NCI-H146 treated with DMSO at 0.1 percent for 48 hours (cell line): ENCODE measurements around the gene BNIP5.

Source experiments
- DNase-seq: peaks from one replicate; lab custom pipeline; 2025; ENCODE audit not compliant: unreplicated experiment; lab: John Stamatoyannopoulos, UW

Gene BNIP5, protein sequence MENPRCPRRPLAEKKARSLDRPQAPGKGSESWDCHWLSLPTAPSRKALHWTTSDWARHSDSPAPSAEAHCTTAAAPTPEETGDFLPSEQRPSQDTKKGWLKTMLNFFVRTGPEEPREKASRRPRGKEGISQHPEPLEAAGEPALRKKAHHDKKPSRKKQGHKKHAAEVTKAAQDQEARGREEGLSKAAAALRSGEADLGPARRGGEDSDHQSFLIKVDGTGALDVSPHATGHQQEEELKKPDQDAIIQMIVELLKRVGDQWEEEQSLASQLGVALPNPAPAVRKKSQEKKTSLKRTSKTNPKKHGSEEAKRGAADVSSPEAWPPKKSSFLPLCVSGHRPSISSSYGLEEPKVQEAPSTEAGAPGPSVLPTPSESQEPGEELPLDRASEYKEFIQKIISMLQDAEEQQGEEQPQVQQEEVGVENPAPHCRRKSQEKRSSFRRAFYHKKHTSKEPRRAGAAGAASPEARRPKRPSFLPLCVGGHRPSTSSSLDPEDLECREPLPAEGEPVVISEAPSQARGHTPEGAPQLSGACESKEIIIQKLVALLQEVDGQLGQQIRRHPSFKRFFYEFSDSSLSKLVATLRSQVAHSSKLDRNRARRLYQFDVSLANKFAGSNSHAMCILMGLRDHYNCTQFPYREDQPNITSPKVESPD

DNA sequence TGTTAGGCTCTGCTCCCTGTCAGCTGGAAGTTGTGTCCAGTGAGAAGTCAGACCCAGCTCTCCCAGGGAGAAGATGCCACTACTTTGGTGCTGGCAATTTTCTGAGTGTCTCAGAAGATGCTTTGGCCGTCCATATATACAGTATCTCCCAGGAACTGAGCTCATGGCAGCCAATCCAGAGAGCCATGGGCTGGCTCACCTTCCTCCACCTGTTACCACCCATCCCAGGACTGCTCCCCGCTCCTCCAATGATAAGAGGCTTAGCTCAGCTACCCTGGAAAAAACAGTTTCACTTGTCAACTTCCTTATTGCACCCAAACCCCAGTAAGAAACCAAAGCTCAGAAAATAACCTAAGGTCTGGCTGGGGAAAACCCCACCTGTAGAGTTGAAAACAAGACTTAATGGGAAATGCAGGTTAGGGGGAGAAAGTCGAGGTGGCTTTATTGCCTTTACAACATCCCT, at the start of gene BNIP5:
Gene BNIP5, minus strand, starts transcription at position 110 of the 463 bp plus-strand sequence. CDS start 6,198 bp downstream, outside the sequence.
- DNase-seq, result no peak

DNA sequence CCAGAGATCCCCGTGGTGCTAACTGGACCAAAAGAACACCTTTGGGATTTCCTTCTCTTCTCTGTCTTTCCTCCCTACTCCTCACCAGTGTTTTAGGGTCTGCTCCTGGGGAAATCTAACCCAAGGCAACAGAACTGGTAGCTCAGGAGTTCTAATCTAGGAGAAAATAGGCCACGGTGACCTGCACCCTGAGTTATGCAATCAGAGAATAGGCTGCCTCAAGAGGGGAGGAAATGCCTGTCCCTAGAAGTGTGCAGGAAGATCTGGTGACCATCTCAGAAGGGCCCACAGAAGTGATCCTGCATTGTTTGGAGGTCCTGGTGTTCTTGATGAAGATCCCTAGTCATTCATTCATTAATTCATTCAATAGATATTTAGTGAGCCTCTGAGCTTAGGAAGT, 47.4 kb upstream of the BNIP5 start:
- DNase-seq, result no peak

DNA sequence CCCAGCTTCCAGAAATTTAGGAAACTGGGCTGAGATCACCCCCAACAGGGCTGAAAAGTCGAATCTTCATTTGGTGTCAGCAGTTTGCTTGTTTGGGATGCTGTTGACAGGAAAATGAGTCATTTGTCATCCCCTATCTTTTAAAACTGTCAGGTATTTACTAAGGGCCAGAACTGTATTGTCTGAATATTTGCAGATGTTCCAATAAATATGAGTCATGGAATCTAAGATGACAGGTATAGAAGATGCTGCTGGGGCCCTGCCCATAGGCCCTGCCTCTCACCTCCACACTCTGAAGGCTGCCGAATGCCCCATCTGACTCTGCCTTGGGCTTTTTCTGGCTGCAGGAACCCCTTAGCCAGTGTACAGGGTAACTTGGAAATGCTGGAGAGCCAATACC, 46.9 kb upstream of the BNIP5 start:
- DNase-seq, result no peak

DNA sequence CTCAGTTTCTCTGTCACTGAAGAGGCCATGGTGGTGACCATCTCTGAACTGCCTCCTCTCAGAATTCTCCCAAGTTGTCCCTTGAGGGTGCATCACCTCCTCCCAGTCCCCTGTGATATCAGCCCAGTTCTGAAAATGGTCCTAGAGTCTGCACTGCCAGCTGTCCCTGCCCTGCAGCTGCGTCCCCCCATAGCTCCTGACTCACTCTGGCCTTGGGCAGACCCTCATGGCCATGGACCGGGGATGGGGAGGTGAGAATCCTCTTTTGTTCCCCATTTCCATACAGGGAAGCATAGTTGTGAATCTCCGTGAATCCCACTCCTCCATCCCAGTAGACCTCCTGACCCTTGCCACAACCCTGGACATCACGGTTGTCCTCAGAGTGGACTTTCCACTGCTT, 46.3 kb upstream of the BNIP5 start:
- DNase-seq, result no peak

DNA sequence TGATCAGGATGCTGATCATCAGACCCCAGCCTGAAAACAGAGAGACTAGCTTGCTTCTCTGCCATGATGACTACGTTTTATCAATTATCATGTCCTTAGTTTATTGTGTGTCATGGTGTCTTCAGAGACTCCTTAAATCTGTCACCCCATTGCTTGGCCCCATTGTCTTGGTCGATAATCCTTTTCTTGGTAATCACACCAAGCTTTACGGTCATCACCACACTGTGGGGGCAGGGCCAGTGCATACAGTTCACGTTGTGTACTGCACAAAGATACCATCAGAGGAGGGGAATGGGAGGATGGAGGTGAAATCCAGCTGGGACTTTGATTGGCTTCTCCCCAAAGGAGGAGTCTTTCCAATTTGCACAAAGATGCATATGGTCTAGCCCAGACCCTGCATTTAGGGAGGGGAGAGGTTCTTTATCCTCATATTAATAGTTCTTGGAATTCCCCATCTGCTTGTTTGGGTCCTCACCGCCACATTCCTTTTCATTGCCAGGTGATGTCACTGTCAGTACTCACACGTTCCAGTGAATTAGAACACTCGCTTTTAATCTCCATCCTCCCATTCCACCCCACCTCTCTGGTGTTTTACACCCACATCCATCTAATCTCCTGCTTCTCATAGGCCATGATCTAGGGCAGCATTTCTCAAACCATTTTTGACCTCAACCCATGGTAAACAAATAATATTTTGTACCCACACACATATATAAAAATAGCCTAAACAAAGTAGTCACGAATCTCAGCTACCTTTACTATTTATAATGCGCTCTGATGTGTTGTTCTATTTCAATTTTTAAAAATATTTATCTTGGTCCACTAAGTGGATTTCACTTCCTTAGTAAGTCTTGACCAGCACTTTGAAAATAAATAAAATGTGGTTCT, 45.1 kb upstream of the BNIP5 start:
- no peak for DNase-seq

DNA sequence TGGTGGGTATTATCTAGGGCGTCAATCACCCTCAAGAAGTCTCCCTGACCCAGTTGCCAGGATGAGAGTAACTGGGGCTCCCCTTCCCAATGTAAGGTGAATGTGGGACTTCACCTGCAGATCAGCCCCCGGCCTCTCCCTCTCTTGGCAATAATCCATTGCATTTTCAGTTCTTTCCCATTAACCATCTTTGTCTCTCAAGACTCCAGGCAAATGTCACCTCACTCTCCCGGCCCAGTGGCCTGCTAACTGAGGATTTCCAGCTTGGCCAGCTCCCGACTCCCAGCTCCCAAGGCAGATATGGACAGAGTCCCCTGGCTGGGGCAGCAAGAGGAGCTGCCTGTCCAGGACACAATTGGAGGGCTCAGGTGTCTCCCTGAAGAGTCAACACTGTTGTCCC, 43.5 kb upstream of the BNIP5 start:
- no peak for DNase-seq

DNA sequence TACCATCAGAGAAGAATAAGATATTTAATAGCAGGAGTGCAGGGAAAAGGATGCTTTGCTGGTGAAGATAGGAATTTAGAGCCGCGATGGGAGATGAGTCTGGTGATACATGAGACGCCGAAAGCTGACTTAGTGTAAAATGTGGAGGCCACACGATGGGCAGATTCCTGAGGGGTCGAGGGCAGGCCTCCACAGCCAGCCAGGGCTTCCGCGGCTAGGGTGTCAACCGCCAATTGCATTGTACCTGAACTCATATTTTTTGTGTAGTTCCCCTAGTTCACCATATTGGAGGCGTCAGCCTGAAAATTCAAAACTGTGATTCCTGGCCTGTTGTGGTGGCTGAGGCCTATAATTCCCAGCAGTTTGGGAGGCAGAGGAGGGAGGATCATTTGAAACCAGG, 42.2 kb upstream of the BNIP5 start:
- DNase-seq, result no peak

DNA sequence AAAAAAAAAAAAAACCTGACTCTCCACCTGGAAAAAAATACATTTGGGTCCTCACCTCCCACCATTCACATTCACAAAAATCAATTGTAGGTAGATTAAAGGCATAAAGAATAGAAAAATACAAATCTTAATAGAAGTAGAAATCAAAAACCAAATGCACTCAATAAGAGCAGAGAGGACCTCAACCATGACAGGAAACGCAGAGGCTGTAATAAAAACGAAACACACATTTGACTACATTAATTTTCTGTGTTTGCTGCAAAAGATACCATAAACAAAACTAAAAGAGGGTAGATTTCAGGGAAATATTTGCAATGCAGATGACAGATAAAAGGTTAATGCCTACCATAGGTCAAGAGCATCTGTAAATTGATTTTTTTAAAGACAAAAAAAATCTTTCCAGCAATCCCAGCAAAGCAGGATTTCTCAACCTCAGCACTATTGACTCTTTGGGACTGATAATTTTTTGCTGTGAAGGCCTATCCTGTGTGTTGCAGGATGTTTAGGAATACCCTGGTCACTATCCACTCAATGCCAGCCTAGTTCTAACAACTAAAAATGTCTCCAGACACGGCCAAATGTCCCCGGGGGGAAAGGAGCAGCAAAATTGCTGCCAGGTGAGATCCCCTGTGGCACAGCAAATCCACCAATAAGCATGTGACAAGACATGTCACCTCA, 41.7 kb upstream of the BNIP5 start:
- no peak for DNase-seq

DNA sequence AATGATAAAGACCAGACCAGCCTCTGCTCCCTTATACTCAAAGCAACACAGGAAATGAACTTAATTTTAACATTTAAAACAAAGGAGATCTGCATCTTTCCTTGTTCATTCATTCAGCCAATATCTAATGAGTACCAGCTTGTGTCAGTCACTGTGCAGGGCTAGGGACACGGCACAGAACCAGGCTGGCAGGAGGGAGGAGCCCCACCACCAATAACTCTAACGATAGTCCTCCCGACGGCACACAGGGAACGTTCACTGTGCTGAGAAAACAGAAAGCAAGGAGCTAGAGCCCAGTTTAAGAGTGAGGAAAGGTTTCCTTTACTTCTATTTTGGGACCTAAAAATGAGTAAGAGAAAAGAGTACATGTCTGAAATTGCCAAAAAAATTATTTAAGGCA, 40.9 kb upstream of the BNIP5 start:
- DNase-seq, result no peak

DNA sequence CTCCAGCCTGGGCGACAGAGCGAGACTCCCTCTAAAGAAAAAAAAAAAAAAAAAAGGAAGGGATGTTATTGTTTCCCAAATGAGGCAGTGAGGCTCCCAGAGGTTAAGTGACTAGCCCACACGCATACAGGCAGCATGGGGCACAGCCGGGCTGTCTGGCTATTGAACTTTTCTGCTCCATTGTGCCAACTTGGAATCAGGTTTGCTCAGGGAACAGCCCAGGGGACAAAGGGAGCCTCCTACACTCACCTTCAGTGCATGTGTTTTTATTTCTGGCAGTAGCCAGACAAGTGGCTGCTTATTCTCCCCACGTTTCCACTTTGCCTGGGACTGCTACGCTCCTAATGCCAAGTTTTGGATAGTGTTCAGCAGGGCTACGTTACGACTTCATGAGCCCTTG, 40.1 kb upstream of the BNIP5 start:
- no peak for DNase-seq

DNA sequence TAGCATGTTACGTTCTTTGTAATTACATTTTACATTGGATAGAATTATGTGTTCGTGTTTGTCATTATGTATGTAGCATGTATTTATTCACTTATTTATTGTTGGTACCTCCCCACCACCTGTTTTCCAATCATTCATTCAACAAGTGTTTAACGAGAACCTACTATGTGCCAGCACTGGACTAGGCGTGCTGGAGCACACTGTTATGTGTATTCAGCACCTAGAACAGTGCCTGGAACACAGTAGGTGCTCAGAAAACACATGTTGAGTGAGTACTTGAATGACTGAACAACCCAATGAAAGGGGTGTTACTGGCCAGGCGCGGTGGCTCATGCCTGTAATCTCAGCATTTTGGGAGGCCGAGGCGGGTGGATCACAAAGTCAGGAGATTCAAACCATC, 39.5 kb upstream of the BNIP5 start:
- no peak for DNase-seq

DNA sequence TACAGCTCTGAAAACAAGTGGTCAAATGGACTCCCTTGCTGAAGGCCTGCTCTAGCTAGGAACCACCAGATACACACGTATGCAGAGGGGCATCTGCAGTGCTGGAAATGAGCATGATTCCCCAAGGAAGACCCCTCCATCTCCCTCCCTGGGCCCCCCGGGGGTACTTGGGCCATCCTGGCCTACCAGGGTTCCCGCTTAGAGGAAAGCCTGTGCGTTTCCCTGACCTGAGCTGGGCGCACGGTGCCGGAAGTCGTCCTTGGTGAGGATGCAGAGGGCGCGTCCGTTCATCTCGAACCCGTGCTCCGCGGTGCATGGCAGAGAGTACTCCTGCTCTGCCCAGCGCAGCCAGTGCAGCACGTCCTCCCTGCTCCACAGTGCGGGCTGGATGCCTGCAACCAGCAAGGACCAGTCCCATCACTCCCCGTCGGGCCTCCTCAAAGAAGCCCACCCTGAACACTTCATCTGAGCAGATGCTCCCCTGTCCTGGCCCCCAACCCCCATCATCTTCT, 39.0 kb upstream of the BNIP5 start:
- no peak for DNase-seq

DNA sequence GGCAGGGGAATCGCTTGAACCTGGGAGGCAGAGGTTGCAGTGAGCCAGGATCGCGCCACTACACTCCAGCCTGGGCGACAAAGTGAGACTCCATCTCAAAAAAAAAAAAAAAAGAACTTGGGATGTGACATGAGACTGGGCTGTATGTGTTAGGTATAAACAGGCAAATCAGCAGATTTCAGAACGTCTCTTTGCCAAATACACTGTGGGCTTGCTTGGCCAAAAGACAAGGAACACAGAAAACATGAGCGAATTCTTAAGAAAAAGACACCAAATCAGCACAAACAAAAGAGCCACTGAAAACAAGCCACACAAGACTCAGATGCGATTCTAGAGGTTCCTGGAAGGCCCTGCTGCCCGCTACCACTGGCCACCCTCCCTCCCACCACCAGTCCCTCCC, 38.3 kb upstream of the BNIP5 start:
- DNase-seq, result no peak

DNA sequence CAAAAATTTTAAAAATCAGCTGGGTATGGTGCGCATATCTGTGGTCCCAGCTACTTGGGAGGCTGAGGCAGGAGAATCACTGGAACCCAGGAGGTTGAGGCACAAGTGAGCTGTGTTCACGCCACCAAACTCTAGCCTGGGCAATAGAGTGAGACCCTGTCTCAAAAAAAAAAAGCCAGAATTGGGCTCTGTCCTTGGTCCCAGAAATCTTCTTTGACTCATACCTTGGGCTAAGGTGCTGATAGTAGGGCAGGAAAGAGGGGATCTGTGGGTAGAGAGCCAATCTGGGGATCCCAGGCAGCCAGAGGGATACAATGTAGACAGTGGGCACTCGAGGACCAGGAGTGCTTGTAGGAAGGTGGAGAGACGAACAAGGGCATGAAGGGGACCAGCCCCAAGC, 37.5 kb upstream of the BNIP5 start:
- no peak for DNase-seq

DNA sequence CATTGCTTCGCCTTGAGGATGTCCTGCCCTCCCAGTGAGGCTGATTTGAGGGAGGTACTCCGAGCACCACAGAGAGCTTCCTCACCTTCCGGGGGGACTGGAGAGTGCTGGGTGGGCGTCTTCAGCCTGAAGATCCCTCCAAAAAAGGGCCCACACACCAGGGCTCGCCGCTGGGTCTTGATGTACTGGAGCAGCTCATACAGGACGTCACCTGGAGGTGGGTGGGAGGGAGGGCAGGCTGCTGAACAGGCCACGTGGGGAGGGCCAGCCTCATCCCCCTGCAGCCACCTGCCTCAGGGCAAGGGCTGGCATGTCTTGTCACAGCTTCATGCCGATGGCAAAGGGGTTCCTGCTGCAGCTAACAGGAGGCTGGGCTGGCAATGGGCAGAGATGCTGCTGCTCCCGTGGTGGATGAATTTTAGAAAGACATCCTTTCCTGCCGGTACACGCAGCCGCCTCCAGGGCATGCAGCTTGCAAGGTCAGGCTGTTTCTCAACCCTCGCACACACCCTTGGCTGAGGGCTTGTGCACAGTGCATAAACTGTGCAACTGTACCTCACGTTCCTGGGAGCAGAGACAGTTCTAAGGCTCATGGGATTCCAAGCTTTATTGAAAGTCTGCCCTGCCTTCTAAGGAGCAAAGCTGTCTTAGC, 36.8 kb upstream of the BNIP5 start:
- no peak for DNase-seq

DNA sequence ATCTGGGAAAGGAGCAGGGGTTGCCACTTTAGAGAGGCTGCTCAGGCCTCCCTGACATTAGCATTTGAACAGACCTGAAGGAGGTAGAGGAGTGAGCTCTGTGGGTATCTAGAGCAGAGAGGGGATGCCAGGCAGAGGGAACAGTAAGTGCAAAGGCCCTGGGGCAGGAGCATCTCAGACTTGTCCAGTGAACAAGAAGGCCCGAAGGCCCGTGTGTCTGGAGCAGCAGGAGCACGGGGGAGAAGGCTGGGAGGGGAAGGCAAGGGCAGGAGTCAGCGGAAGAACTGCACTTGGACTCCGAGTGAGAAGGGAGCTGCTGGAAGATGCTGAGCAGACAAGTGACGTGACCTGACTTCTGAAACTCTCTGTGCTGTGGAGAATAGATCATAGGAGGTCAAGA, 35.4 kb upstream of the BNIP5 start:
- no peak for DNase-seq

DNA sequence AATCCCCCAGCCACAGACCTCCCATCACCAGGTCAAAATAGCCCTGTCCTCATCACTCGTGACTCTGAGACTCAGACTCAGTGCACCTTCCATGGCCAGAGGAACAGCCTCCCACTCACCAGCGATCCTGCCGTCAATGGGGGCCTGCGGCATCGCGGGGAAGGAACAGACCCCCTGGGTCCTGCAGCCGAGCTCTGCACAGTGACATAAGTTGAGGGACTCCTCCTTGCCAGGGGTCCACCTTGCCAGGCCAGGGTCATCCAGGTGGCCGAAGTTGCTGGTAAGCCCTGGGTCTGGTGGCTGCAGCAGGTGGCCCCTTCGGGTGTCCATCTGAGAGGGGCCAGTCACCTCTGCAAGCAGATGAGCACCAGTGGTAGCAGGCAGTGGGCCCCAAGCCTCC, 34.5 kb upstream of the BNIP5 start:
- no peak for DNase-seq

DNA sequence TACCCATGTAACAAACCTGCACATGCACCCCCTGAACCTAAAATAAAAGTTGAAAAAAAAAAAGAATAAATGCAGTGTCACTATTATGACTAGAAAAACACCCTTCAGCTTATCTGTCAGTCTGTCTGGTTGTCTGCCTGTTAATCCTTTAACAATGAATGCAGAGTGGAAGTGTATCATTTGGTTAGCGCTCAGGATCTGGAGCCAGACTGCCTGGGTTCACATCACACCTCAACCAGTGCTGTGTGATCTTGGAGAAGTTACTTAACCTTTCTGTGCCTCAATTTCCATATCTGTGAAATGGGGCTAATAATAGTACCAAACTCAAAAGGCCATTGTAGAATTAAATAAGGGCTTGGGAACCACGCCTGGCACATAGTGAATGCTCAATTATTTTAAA, 34.0 kb upstream of the BNIP5 start:
- DNase-seq, result no peak

DNA sequence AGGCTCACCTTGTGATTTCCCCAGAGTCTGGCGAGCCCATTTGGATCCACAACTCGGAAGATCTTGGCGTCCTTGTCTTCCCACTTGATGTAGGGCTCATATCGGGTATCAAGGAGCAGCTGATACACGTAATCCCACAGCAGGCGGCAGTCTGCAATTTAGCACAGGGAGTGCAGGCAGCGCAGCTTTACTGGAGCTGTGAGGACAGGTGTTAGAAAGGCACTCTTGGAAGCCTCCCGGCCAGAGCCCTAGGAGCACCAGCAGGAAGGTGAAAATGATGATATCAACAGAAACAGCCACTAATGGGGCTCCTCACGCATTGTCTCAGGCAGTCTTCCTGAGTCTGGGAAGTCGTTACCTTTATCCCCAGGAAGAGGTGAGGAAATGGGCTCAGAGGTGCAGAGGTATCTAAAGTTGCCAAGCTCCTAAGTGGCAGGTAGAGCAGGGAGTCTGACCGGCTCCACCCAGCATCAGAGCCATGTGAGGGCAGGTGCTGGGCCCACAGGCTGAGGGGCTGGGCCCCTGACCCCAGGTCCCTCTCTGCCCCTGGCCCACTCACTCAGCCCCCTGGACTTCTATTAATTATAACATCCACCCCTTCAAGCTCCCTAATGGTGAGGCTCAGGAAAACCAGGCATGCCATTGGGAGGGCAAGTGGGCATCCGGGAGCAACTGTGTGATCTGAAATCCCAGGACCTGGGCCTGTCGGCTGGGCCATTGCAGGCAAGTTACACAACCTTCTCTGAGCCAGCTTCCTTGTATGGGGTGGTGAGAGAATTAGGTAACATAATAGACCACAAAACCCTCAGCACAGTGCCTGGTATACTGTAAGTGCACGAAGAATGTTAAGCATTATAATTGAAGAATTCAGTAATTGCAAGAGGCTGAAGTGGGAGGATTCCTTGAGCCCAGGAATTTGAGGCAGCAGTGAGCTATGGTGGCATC, 32.5 kb upstream of the BNIP5 start:
- peak; percentile 87 for DNase-seq
